ENCODE measurements around the gene HNF1A. TPM values are rescaled to one million over a fixed set of nuclear protein-coding genes. Genes with fewer than 3 reads are reported as not detected.

HNF1A gene
- total and polyA plus RNA-seq, 9 of the 15 experiments (the other 6 are each of a cell fraction or from before 2014, with no cell fraction given), result not detected

- TF ChIP-seq MNT (conservative IDR thresholded peaks at IDR 0.05), result no peak
- peak; percentile 84; the same call in 1 of the 2 replicates for TF ChIP-seq THRB (CRISPR knock-in tag; conservative IDR thresholded peaks at IDR 0.05)
- TF ChIP-seq ZNF197 (CRISPR knock-in tag; IDR thresholded peaks at IDR 0.05; ENCODE audit: low read depth), result peak; percentile 90; the same call in 1 of the 2 replicates
- TF ChIP-seq NCOR1 (IDR thresholded peaks at IDR 0.05), result peak; percentile 23; the same call in 1 of the 2 replicates
- no peak for TF ChIP-seq TAF1 (IDR thresholded peaks at IDR 0.05; ENCODE audit: control insufficient read depth, extremely low read depth, insufficient read depth, low read length, severe bottlenecking)
- TF ChIP-seq LEF1 (IDR thresholded peaks at IDR 0.05), result no peak
- TF ChIP-seq GTF3C2 (IDR thresholded peaks at IDR 0.05; ENCODE audit: borderline replicate concordance, extremely low read depth, insufficient read length), result no peak
- TF ChIP-seq GTF2B (IDR thresholded peaks at IDR 0.05; ENCODE audit: extremely low read depth, insufficient read length), result no peak
- no peak for TF ChIP-seq ELF2 (CRISPR knock-in tag; IDR thresholded peaks at IDR 0.05)
- peak; percentile 40; the same call in 1 of the 2 replicates for TF ChIP-seq FOXP4 (CRISPR knock-in tag; IDR thresholded peaks at IDR 0.05; ENCODE audit: borderline replicate concordance)
- 0 out of 2 replicates have a peak, but pooled peaks have one; percentile 51 for TF ChIP-seq MBD1 (CRISPR knock-in tag; IDR thresholded peaks at IDR 0.05)
- TF ChIP-seq RFX7 (CRISPR knock-in tag; IDR thresholded peaks at IDR 0.05), result no peak
- peak; percentile 98 for TF ChIP-seq PTTG1 (tag; IDR thresholded peaks at IDR 0.05; ENCODE audit: low read depth)
- no peak for TF ChIP-seq CBX1 (IDR thresholded peaks at IDR 0.05; ENCODE audit: low read depth)
- no peak for TF ChIP-seq ATF1 (CRISPR knock-in tag; IDR thresholded peaks at IDR 0.05)
- TF ChIP-seq ATF1 (tag; IDR thresholded peaks at IDR 0.05), result peak; percentile 60
- TF ChIP-seq BRF1 (IDR thresholded peaks at IDR 0.05; ENCODE audit: borderline replicate concordance, extremely low read depth, insufficient read length), result no peak
Observed at GRCh38 chr12:121017966-121018491, 39.7 kb downstream of the HNF1A start (continued).

All from K562 (cell line).